Measurements from ENCODE around the gene MLH1.
"Not testable (repeated sequence)": the region's sequence is repeated elsewhere in the genome, so short reads cannot be mapped to it uniquely, and the experiment has no call there.

Gene MLH1

GRCh38 chr3:37040231-37040630, 46.9 kb downstream of the MLH1 start:
- no peak for DNase-seq

GRCh38 chr3:37041546-37042195, 48.4 kb downstream of the MLH1 start:
- no peak for DNase-seq

GRCh38 chr3:37042712-37043111, 49.4 kb downstream of the MLH1 start:
- DNase-seq = not testable (repeated sequence)

- DNase-seq = no peak
These were observed 57.0 kb downstream of the MLH1 start for GRCh38 chr3:37050282-37050681.

- no peak for DNase-seq
These were observed 59.5 kb downstream of the MLH1 start for GRCh38 chr3:37052860-37053259.

- no peak for DNase-seq
These were observed 60.0 kb downstream of the MLH1 start for GRCh38 chr3:37053337-37053736.

GRCh38 chr3:37053753-37054152, 60.4 kb downstream of the MLH1 start:
- no peak for DNase-seq

GRCh38 chr3:37054370-37054769, 61.1 kb downstream of the MLH1 start:
- no peak for DNase-seq

- DNase-seq = not testable (repeated sequence)
These were observed 61.8 kb downstream of the MLH1 start for GRCh38 chr3:37055077-37055476.

GRCh38 chr3:37056826-37057225, 63.5 kb downstream of the MLH1 start:
- DNase-seq = no peak

GRCh38 chr3:37058117-37058516, 64.8 kb downstream of the MLH1 start:
- no peak for DNase-seq

GRCh38 chr3:37064747-37065146, 71.4 kb downstream of the MLH1 start:
- no peak for DNase-seq

- no peak for DNase-seq
These were observed 74.3 kb downstream of the MLH1 start for GRCh38 chr3:37067577-37067976.

- no peak for DNase-seq
These were observed 74.7 kb downstream of the MLH1 start for GRCh38 chr3:37068031-37068430.

- no peak for DNase-seq
These were observed 78.6 kb downstream of the MLH1 start for GRCh38 chr3:37071921-37072320.

- no peak for DNase-seq
These were observed 79.6 kb downstream of the MLH1 start for GRCh38 chr3:37072892-37073291.

- no peak for DNase-seq
These were observed 80.9 kb downstream of the MLH1 start for GRCh38 chr3:37074178-37074577.

- DNase-seq = no peak
These were observed 82.6 kb downstream of the MLH1 start for GRCh38 chr3:37075955-37076354.

GRCh38 chr3:37082317-37082716, 89.0 kb downstream of the MLH1 start:
- DNase-seq = no peak

GRCh38 chr3:37086918-37087317, 93.6 kb downstream of the MLH1 start:
- DNase-seq = no peak

GRCh38 chr3:37087870-37088269, 94.6 kb downstream of the MLH1 start:
- DNase-seq = no peak

- DNase-seq = no peak
These were observed 99.2 kb downstream of the MLH1 start for GRCh38 chr3:37092484-37092883.

GRCh38 chr3:37093481-37093880, 100.2 kb downstream of the MLH1 start:
- DNase-seq = no peak

GRCh38 chr3:37094636-37095035, 101.3 kb downstream of the MLH1 start:
- DNase-seq = no peak

- no peak for DNase-seq
These were observed 103.0 kb downstream of the MLH1 start for GRCh38 chr3:37096288-37096687.

- no peak for DNase-seq
These were observed 103.7 kb downstream of the MLH1 start for GRCh38 chr3:37096975-37097374.
